GOT3 (cell line): ENCODE results near the gene SPINK5.
"Not testable (repeated sequence)": the region's sequence is repeated elsewhere in the genome, so short reads cannot be mapped to it uniquely, and the experiment has no call there.

Experiments used
- DNase-seq: peaks from one replicate; lab custom pipeline; 2025; ENCODE audit warnings: mixed read lengths; lab: John Stamatoyannopoulos, UW

The SPINK5 gene

GRCh38 chr5:148063861-148064260, at the start of gene SPINK5:
Gene SPINK5, plus strand, starts transcription at chr5:148063980. Its CDS starts 65 bp downstream, at chr5:148064045.
- no peak for DNase-seq

- no peak for DNase-seq
Measured at GRCh38 chr5:148014276-148014675, 49.5 kb upstream of the SPINK5 start.

- no peak for DNase-seq
Measured at GRCh38 chr5:148020257-148020988, 43.4 kb upstream of the SPINK5 start.

- no peak for DNase-seq
Measured at GRCh38 chr5:148027505-148027904, 36.3 kb upstream of the SPINK5 start.

- DNase-seq, result no peak
Measured at GRCh38 chr5:148029131-148029530, 34.6 kb upstream of the SPINK5 start.

GRCh38 chr5:148033134-148033533, 30.6 kb upstream of the SPINK5 start:
- no peak for DNase-seq

- no peak for DNase-seq
Measured at GRCh38 chr5:148035676-148036075, 28.1 kb upstream of the SPINK5 start.

GRCh38 chr5:148042881-148043280, 20.9 kb upstream of the SPINK5 start:
- DNase-seq, result no peak

GRCh38 chr5:148043705-148044104, 20.1 kb upstream of the SPINK5 start:
- DNase-seq, result no peak

- DNase-seq, result not testable (repeated sequence)
Measured at GRCh38 chr5:148055160-148055559, 8.6 kb upstream of the SPINK5 start.

GRCh38 chr5:148060309-148060708, 3.5 kb upstream of the SPINK5 start:
- no peak for DNase-seq

GRCh38 chr5:148060881-148061280, 2.9 kb upstream of the SPINK5 start:
- no peak for DNase-seq

GRCh38 chr5:148070621-148071020, 6.8 kb downstream of the SPINK5 start:
- no peak for DNase-seq

GRCh38 chr5:148072207-148072606, 8.4 kb downstream of the SPINK5 start:
- no peak for DNase-seq

- no peak for DNase-seq
Measured at GRCh38 chr5:148075529-148075928, 11.7 kb downstream of the SPINK5 start.

- DNase-seq, result no peak
Measured at GRCh38 chr5:148083203-148083602, 19.4 kb downstream of the SPINK5 start.

GRCh38 chr5:148084269-148084668, 20.5 kb downstream of the SPINK5 start:
- DNase-seq, result no peak

GRCh38 chr5:148085310-148085709, 21.5 kb downstream of the SPINK5 start:
- DNase-seq, result no peak

GRCh38 chr5:148085977-148086705, 22.4 kb downstream of the SPINK5 start:
- DNase-seq, result no peak

- no peak for DNase-seq
Measured at GRCh38 chr5:148090146-148090772, 26.5 kb downstream of the SPINK5 start.

GRCh38 chr5:148090773-148091250, 27.0 kb downstream of the SPINK5 start:
- DNase-seq, result no peak

GRCh38 chr5:148091991-148092964, 28.5 kb downstream of the SPINK5 start:
- DNase-seq, result no peak
